IPS DF 6.9 (cell line): ENCODE results near the gene OR2S2.

Source experiments
- DNase-seq: peaks from one replicate; pipeline ENCODE4 v3.0.0-alpha.2; 2013; ENCODE audit warnings: low read depth, low spot score
- H3K27ac ChIP-seq: one replicate; pipeline ENCODE4 v1.5.1; 2013; ENCODE audit warnings: low read length, control low read depth
- H3K27me3 ChIP-seq: 2 replicates; pipeline ENCODE4 v1.6.1; 2013; ENCODE audit warnings: mild to moderate bottlenecking, low read length; ENCODE audit not compliant: control insufficient read depth, insufficient read depth
- H3K36me3 ChIP-seq: 2 replicates; pipeline ENCODE4 v1.6.1; 2013; ENCODE audit warnings: low read length; ENCODE audit not compliant: control insufficient read depth, insufficient read depth
- H3K4me1 ChIP-seq: 2 replicates; pipeline ENCODE4 v1.6.1; 2013; ENCODE audit warnings: low read length; ENCODE audit not compliant: control insufficient read depth, insufficient read depth
- H3K4me3 ChIP-seq: 2 replicates; pipeline ENCODE4 v1.5.1; 2013; ENCODE audit warnings: mild to moderate bottlenecking, low read length
- H3K9me3 ChIP-seq: 2 replicates; pipeline ENCODE4 v1.6.1; 2013; ENCODE audit warnings: low read length, inconsistent platforms; ENCODE audit not compliant: control insufficient read depth, insufficient read depth
- WGBS: extraction: QIAGEN DNeasy Blood & Tissue Kit; methylation state at CpG from one replicate; pipeline ENCODE4 v1.1.7; 2013; ENCODE audit warnings: mixed read lengths, missing lambda C conversion rate; ENCODE audit not compliant: insufficient read length, insufficient coverage; 5-methylcytosine and 5-hydroxymethylcytosine counted together

Gene OR2S2

DNA sequence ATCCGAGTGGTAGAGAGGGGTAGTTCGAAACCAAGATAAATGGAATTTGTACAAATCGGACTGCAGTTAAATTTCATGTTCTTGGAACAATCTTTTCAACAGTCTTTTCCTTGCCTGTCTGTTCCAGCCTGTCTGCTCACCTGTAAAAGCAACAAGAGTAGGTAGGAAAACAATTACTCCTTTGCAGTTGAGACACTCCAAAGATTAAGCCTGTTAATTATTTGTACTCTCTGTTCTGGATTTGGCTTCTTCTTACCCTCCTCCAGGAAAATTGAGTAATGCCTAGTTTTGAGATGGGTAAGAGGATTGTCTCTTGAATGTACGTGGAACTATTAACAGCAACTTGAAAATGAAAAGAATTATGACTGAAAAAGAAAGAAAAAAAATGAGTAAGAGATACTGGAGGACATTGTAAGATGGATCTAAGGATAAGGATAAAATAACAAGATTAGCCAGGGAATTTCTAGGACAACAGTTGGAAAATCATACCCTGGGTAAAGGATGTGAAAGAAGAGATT lies 24.3 kb downstream of the OR2S2 start:
- Histone ChIP-seq H3K27me3 (no peaks in the 10 kb centered on the region), H3K9me3 (no peaks in the 10 kb centered on the region), H3K4me3 (no peak overlapping the region), H3K27ac (no peak overlapping the region), H3K36me3 (no peaks in the 10 kb centered on the region), H3K4me1 (no peaks in the 10 kb centered on the region)
- no peak for DNase-seq
- WGBS: no CpG with 5 or more reads among the region's 4 CpGs

DNA sequence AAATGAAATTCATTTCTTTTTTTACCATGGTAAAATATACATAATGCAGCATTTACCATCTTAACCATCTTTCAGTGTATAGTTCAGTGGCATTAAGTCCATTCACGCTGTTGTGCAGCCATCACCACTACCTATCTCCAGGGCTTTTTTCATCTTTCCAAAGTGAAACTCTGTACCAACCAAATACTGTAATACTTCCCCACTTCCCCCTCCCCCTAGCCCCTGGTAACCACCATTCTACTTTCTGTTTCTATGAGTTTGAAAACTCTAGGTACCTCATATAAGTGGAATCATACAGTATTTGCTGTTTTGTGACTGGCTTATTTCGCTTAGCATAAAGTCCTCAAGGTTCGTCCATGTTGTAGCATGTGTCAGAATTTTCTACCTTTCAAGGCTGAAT lies 25.2 kb downstream of the OR2S2 start:
- no peaks in the 10 kb centered on the region for H3K27me3 ChIP-seq
- H3K36me3 ChIP-seq: no peaks in the 10 kb centered on the region
- WGBS: no CpG with 5 or more reads among the region's 3 CpGs
- no peaks in the 10 kb centered on the region for H3K4me1 ChIP-seq
- no peak for DNase-seq
- no peak overlapping the region for H3K4me3 ChIP-seq
- no peaks in the 10 kb centered on the region for H3K9me3 ChIP-seq
- no peak overlapping the region for H3K27ac ChIP-seq

DNA sequence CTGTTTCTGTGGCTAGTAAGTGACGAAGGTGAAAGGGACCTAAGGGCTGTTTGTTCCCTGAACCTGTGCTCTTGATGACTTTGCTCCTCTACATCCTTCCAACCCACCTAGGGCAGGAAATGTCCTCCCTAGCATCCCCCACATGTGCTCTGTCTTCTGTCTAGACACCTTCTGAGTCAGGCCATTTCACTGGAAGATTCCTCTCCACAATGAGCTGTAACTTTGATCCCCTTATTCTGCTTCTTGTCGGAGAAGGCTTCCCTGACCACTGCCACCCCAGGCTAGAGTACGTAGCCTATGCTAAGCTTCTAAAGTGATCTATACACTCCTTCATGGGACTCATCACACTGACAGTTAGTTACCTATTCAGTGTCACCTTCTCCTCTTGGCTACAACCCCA lies 27.0 kb downstream of the OR2S2 start:
- no peak for DNase-seq
- Histone ChIP-seq H3K27me3 (no peaks in the 10 kb centered on the region), H3K4me3 (no peak overlapping the region), H3K27ac (no peak overlapping the region), H3K4me1 (no peaks in the 10 kb centered on the region), H3K36me3 (no peaks in the 10 kb centered on the region), H3K9me3 (no peaks in the 10 kb centered on the region)
- whole genome bisulfite sequencing: no CpG with 5 or more reads among the region's 3 CpGs

DNA sequence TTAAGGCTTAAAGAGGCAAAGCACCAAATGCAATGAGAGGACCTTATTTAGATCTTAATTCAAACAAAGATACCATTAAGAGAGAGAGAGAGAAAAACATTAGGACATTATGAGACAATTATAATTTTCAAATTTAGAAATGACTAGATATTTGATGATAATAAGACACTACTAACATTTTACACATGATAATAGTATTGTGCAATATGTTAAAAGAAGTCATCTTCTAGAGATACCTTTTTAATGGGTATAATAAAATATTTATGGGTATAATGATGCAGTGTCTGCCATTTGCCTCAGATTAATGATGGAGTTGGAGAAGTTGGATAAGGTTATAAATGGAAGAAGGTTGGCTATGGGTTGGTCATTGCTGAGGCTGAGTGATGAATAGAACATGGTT lies 27.4 kb downstream of the OR2S2 start:
- Histone ChIP-seq H3K4me3 (no peak overlapping the region), H3K27ac (no peak overlapping the region), H3K27me3 (no peaks in the 10 kb centered on the region), H3K4me1 (no peaks in the 10 kb centered on the region), H3K9me3 (no peaks in the 10 kb centered on the region), H3K36me3 (no peaks in the 10 kb centered on the region)
- no peak for DNase-seq

GRCh38 chr9:35929453-35929718 lies 28.6 kb downstream of the OR2S2 start:
- no peaks in the 10 kb centered on the region for H3K4me1 ChIP-seq
- H3K36me3 ChIP-seq: no peaks in the 10 kb centered on the region
- no peaks in the 10 kb centered on the region for H3K27me3 ChIP-seq
- DNase-seq: no peak
- no CpG with 5 or more reads among the region's 6 CpGs for WGBS
- H3K27ac ChIP-seq: no peak overlapping the region
- no peak overlapping the region for H3K4me3 ChIP-seq
- H3K9me3 ChIP-seq: no peaks in the 10 kb centered on the region

- H3K27ac ChIP-seq: no peak overlapping the region
- H3K36me3 ChIP-seq: no peaks in the 10 kb centered on the region
- no peak for DNase-seq
- H3K4me3 ChIP-seq: no peak overlapping the region
- H3K9me3 ChIP-seq: no peaks in the 10 kb centered on the region
- H3K4me1 ChIP-seq: no peaks in the 10 kb centered on the region
- no peaks in the 10 kb centered on the region for H3K27me3 ChIP-seq
- no CpG with 5 or more reads among the region's 9 CpGs for WGBS
Measured at GRCh38 chr9:35928591-35929452, 29.1 kb downstream of the OR2S2 start.

DNA sequence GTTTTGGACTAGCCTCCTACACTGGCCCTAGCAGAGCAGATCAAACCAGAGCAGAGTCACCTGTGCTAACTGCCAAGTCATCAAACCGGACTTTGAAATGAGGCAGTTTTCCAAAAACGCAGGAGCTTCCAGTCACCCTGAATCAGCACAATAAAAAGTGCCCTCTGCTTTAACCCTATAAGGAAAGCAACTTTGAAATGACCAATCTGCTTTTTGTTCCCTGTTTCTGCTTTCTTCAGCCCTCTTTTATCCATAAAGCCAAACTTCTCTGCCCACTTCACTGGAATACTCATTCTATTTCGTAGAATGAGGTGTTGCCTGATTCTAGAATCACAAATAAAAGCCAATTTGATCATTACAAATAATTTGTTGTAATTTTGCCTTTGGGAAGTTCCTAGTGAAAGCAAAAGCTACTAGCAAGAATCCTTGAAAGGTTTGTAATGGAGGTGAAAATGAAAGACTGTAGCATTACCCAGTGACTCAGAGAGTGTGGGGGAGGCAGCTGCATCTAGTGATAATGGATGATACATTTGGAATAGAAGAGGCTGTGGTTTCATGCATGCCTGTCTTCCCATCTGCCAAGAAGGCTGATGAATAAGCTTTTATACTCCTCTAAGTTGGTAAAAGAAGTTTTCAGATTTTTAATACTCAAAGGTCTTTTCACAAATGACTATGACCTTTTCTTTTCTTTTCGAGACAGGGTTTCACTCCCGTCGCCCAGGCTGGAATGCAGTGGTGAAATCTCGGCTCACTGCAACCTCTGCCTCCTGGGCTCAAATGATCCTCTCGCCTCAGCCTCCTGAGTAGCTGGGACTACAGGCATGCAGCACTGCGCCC lies 33.8 kb downstream of the OR2S2 start:
- Histone ChIP-seq H3K36me3 (no peaks in the 10 kb centered on the region), H3K4me1 (no peaks in the 10 kb centered on the region), H3K27me3 (no peaks in the 10 kb centered on the region), H3K9me3 (no peaks in the 10 kb centered on the region), H3K4me3 (no peak overlapping the region), H3K27ac (no peak overlapping the region)
- no peak for DNase-seq
- WGBS: no CpG with 5 or more reads among the region's 9 CpGs

DNA sequence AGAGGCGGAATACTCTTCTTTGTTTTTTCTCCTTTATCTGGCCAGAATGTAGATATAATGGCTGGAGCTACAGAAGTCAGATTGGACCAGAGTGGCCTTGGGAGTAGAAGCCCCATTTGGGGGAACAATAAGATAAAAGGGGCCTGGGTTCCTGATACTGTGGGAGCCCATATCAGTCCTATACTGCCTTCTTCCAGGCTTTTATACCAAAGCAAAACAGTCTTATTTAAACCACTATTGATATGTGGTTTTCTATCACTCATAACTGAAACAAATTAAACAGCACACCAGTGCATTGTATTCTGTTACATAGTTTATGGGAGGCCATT lies 34.4 kb downstream of the OR2S2 start:
- Histone ChIP-seq H3K27me3 (no peaks in the 10 kb centered on the region), H3K9me3 (no peaks in the 10 kb centered on the region), H3K27ac (no peak overlapping the region), H3K4me1 (no peaks in the 10 kb centered on the region), H3K36me3 (no peaks in the 10 kb centered on the region), H3K4me3 (no peak overlapping the region)
- DNase-seq: no peak
- no CpG with 5 or more reads among the region's 1 CpG for WGBS

- no peak overlapping the region for H3K27ac ChIP-seq
- no peak overlapping the region for H3K4me3 ChIP-seq
- WGBS: no CpG with 5 or more reads among the region's 4 CpGs
- H3K36me3 ChIP-seq: no peaks in the 10 kb centered on the region
- no peaks in the 10 kb centered on the region for H3K27me3 ChIP-seq
- DNase-seq: no peak
- peaks cover 3% of the 10 kb centered on the region; the same call in 1 of the 2 replicates for H3K4me1 ChIP-seq
- H3K9me3 ChIP-seq: no peaks in the 10 kb centered on the region
Measured at GRCh38 chr9:35920051-35920620, 37.8 kb downstream of the OR2S2 start.

- Histone ChIP-seq H3K27ac (no peak overlapping the region), H3K27me3 (no peaks in the 10 kb centered on the region), H3K9me3 (no peaks in the 10 kb centered on the region), H3K4me3 (no peak overlapping the region), H3K4me1 (peaks cover 3% of the 10 kb centered on the region; the same call in 1 of the 2 replicates), H3K36me3 (no peaks in the 10 kb centered on the region)
- WGBS: no CpG with 5 or more reads among the region's 3 CpGs
- no peak for DNase-seq
Measured at GRCh38 chr9:35919212-35920008, 38.5 kb downstream of the OR2S2 start.
